Dermis lymphatic vessel endothelial cell (primary cell): ENCODE measurements around the gene ZFP82. TPM values are rescaled to one million over a fixed set of nuclear protein-coding genes. Genes with fewer than 3 reads are reported as not detected.

Experiments used
- total RNA-seq: library from RNA; depleted of rRNA; stranded (reverse); fragments of >200 nt; gene quantifications from 2 replicates; pipeline ENCODE4 v1.2.1, GENCODE V29; 2014

ZFP82 gene
- 4.3 and 7.3 TPM in 2 replicates for total RNA-seq

DNA sequence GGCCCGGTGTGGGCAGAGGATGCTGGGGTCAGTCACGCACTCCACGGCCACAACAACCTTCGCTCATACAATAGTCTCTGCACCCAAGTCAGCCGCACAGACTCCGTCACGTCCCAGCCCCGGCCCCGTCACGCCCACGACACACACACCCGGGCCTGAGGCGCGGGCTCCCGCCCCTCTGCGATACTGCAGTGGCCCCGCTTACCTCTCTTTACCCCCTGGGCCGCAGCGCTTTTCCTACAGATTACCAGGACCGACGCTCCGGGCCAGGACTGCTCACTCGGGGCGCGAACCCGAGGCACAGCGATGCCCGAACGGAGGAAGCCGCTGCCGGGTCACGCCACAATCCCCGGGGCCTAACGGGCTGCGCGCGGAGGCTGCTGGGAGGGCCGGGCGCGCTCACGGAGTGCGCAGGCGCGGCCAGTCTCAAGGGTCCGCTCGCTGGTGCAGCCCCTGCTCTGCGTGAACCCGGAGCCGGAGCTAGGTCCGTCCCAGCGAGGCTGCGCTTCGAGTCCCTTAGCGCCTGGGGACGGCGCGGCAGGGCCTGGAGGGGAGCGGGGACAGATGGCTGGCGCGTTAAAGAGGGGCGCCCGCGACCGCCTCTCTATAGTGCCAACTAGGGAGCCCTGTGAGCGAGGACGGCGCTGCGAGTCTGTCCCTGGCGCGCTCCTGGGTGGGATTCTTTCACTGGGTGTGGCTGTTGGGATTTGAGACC lies at the start of gene ZFP82:
ZFP82 (minus strand) TSS at position 358 of the 715 bp plus-strand sequence. CDS start 8,855 bp downstream, outside the sequence.

DNA sequence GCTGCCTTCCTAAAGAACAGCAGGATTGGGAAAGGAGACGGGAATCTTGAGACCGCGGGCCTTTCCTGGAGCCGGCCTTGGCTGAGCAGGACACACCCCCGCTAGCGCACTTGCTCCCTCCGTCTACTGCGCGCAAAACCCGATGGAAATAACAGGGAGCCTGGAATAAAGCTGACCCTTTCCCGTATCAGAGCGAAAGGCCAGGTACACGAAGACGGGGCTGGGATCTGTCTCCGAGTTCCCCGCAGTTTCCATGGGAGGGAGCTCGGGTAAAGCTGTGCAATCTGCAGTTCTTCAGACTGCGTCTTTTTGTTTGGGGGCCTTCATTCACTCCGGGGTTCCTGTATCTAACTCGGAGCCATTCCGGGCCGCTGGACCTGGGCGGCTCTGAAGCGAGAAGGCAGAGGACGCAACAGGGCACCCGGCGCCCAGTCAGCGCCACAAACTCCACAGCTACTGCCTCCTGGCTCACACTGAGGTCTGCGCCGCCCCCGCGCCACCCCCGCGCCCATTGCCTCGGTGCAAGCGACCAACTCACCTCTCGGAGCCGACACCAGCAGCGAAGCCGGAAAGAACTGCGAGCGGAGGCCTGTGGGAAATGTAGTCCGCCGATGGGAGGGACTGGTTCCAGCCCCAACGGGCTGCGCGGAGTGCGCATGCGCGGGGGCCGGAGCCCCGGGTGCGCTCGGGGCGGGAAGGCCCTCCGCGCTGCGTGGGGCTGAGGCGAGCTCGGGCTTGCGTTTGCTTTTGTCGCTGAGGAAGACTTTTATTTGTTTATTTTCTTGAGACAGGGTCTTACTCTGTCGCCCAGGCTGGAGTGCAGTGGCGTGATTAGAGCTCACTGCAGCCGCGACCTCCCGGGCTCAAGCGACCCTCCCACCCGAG lies 39.6 kb downstream of the ZFP82 start, which contains the start of gene ZFP14:
ZFP14 (minus strand) TSS at position 577 of the 885 bp plus-strand sequence. CDS start 11,309 bp downstream, outside the sequence.

Other genes with a start within 250 kb of the ZFP82 start
- 3.0 TPM in 2 replicates for gene ZNF565, start 204.0 kb downstream of the ZFP82 start, total RNA-seq
- gene ZNF146, start 203.5 kb downstream of the ZFP82 start, total RNA-seq, result 63.4 and 99.4 TPM in 2 replicates
- gene ZFP14, start 39.4 kb downstream of the ZFP82 start, total RNA-seq, result 3.8 and 5.2 TPM in 2 replicates
- gene ZNF566, start 70.9 kb upstream of the ZFP82 start, total RNA-seq, result 7.5 and 11.5 TPM in 2 replicates
- 20.8 and 21.9 TPM in 2 replicates for gene ZNF260, start 109.6 kb upstream of the ZFP82 start, total RNA-seq
- gene ZNF529, start 154.6 kb upstream of the ZFP82 start, total RNA-seq, result 5.1 and 9.0 TPM in 2 replicates
- gene ZNF382, start 186.7 kb upstream of the ZFP82 start, total RNA-seq, result 2.4 and 3.8 TPM in 2 replicates
- gene ZNF461, start 248.2 kb upstream of the ZFP82 start, total RNA-seq, result 7.7 and 9.2 TPM in 2 replicates